ENCODE measurements around the gene AGRN. TPM values are rescaled to one million over a fixed set of nuclear protein-coding genes. Genes with fewer than 3 reads are reported as not detected.

Gene AGRN
- total RNA-seq, 1 donor from 2014 or later = 114 TPM

- no peak for TF ChIP-seq CTCF (IDR thresholded peaks at IDR 0.05)
- ATAC-seq = no peak
- H3K27ac ChIP-seq = no peak overlapping the region
- H3K9me3 ChIP-seq = no peaks in the 10 kb centered on the region
- no peaks in the 10 kb centered on the region for H3K4me1 ChIP-seq
- H3K27me3 ChIP-seq (ENCODE audit: low read depth) = no peaks in the 10 kb centered on the region
- H3K36me3 ChIP-seq = peaks cover 51% of the 10 kb centered on the region
- intact Hi-C loops (cut with DNase I) = no loop called here
- H3K4me3 ChIP-seq = no peak overlapping the region
- no peak for DNase-seq
These were observed 30.7 kb downstream of the AGRN start for GRCh38 chr1:1050577-1051052.

GRCh38 chr1:1051127-1051810 is 31.3 kb downstream of the AGRN start:
- TF ChIP-seq CTCF (IDR thresholded peaks at IDR 0.05) = no peak
- intact Hi-C loops (cut with DNase I) = no loop called here
- H3K4me3 ChIP-seq = no peak overlapping the region
- DNase-seq (no peak), ATAC-seq (no peak)
- no peaks in the 10 kb centered on the region for H3K4me1 ChIP-seq
- H3K9me3 ChIP-seq = no peaks in the 10 kb centered on the region
- peaks cover 44% of the 10 kb centered on the region for H3K36me3 ChIP-seq
- H3K27me3 ChIP-seq (ENCODE audit: low read depth) = no peaks in the 10 kb centered on the region
- no peak overlapping the region for H3K27ac ChIP-seq

- peaks cover 35% of the 10 kb centered on the region for H3K36me3 ChIP-seq
- no peak for DNase-seq
- no peaks in the 10 kb centered on the region for H3K4me1 ChIP-seq
These were observed 32.3 kb downstream of the AGRN start for GRCh38 chr1:1052003-1052840.

GRCh38 chr1:1053022-1053421 is 33.1 kb downstream of the AGRN start:
- Histone ChIP-seq H3K27ac (no peak overlapping the region), H3K36me3 (peaks cover 30% of the 10 kb centered on the region), H3K4me1 (no peaks in the 10 kb centered on the region), H3K4me3 (no peak overlapping the region), H3K27me3 (ENCODE audit: low read depth) (no peaks in the 10 kb centered on the region), H3K9me3 (no peaks in the 10 kb centered on the region)
- TF ChIP-seq CTCF (IDR thresholded peaks at IDR 0.05) = no peak
- ATAC-seq (no peak), DNase-seq (no peak)
- intact Hi-C loops (cut with DNase I) = no loop called here

More at GRCh38 chr1:1052003-1052840, 32.3 kb downstream of the AGRN start:
- no peak for TF ChIP-seq CTCF (IDR thresholded peaks at IDR 0.05)
- no peak for ATAC-seq
- Histone ChIP-seq H3K27ac (no peak overlapping the region), H3K9me3 (no peaks in the 10 kb centered on the region), H3K27me3 (ENCODE audit: low read depth) (no peaks in the 10 kb centered on the region), H3K4me3 (no peak overlapping the region)
- intact Hi-C loops (cut with DNase I) = no loop called here

- intact Hi-C loops (cut with DNase I) = no loop called here
- TF ChIP-seq CTCF (IDR thresholded peaks at IDR 0.05) = no peak
- Histone ChIP-seq H3K36me3 (peaks cover 30% of the 10 kb centered on the region), H3K4me1 (peaks cover under 1% of the 10 kb centered on the region), H3K9me3 (no peaks in the 10 kb centered on the region), H3K27me3 (ENCODE audit: low read depth) (peaks cover under 1% of the 10 kb centered on the region), H3K4me3 (no peak overlapping the region), H3K27ac (no peak overlapping the region)
- no peak for DNase-seq
- no peak for ATAC-seq
These were observed 33.8 kb downstream of the AGRN start for GRCh38 chr1:1053682-1054081.
